PC-3 (cell line): ENCODE data around the gene HDAC4. TPM values are rescaled to one million over a fixed set of nuclear protein-coding genes. Genes with fewer than 3 reads are reported as not detected.

ENCODE experiments used
- ATAC-seq: fragments of 200-7000 bp; cut with Tn5 transposase; 2 replicates; pipeline ENCODE4 v1.9.1; 2020; ENCODE audit warnings: mild to moderate bottlenecking, moderate library complexity
- BruUV-seq: library from RNA; stranded (reverse); fragments of 400-500 nt; replicated peaks from 2 replicates; lab custom pipeline; 2021; lab: Mats Ljungman, UMichigan
- CTCF ChIA-PET: fragments of 300-600 bp; sonication (Branson Sonifier 250); formaldehyde crosslinking; loops from one replicate; lab custom pipeline; 2022; ENCODE audit warnings: antibody characterized with exemption; lab: Charles Lee
- POLR2A ChIA-PET: fragments of 300-600 bp; sonication (Branson Sonifier 250); formaldehyde crosslinking; loops from one replicate; lab custom pipeline; 2022; ENCODE audit warnings: antibody characterized with exemption; ENCODE audit not compliant: unreplicated experiment; lab: Charles Lee
- DNase-seq: peaks from one replicate; pipeline ENCODE4 v3.0.0-alpha.2; 2015
- H2AFZ ChIP-seq: fragments of 300-600 bp; sonication (generic); 2 replicates; pipeline ENCODE4 v1.6.0; 2016; ENCODE audit warnings: antibody characterized with exemption, low read length
- H3F3A ChIP-seq: fragments of 300-600 bp; sonication (generic); one replicate; pipeline ENCODE4 v1.6.0; 2017; ENCODE audit warnings: antibody characterized with exemption, low read length, control low read depth, mild to moderate bottlenecking; ENCODE audit not compliant: unreplicated experiment
- H3K27ac ChIP-seq: fragments of 300-600 bp; sonication (generic); 2 replicates; pipeline ENCODE4 v1.5.1; 2016; ENCODE audit warnings: mild to moderate bottlenecking, low read length
- H3K27me3 ChIP-seq: fragments of 300-600 bp; sonication (generic); 2 replicates; pipeline ENCODE4 v1.6.1; 2016; ENCODE audit warnings: low read length, mixed read lengths
- H3K36me3 ChIP-seq: fragments of 300-600 bp; sonication (generic); 2 replicates; pipeline ENCODE4 v1.6.1; 2016; ENCODE audit warnings: low read depth, mixed run types, low read length, mixed read lengths
- H3K4me1 ChIP-seq: fragments of 300-600 bp; sonication (generic); 2 replicates; pipeline ENCODE4 v1.5.1; 2016; ENCODE audit warnings: low read length; ENCODE audit not compliant: insufficient read depth
- H3K4me2 ChIP-seq: fragments of 300-600 bp; sonication (generic); 2 replicates; pipeline ENCODE4 v1.6.0; 2016; ENCODE audit warnings: low read length
- H3K4me3 ChIP-seq: fragments of 300-600 bp; sonication (generic); 2 replicates; pipeline ENCODE4 v1.5.1; 2016; ENCODE audit warnings: mild to moderate bottlenecking, low read length, mixed read lengths
- H3K79me2 ChIP-seq: fragments of 300-600 bp; sonication (generic); 2 replicates; pipeline ENCODE4 v1.6.1; 2017; ENCODE audit warnings: low read length, mixed read lengths
- H3K9ac ChIP-seq: fragments of 300-600 bp; sonication (generic); 2 replicates; pipeline ENCODE4 v1.6.0; 2016; ENCODE audit warnings: mild to moderate bottlenecking, low read length
- H3K9me2 ChIP-seq: fragments of 300-600 bp; sonication (generic); replicated peaks from 2 replicates; pipeline ENCODE4 v1.6.1; 2016; ENCODE audit warnings: mixed run types, low read length, mixed read lengths
- H3K9me3 ChIP-seq: fragments of 300-600 bp; sonication (generic); 2 replicates; pipeline ENCODE4 v1.6.1; 2016; ENCODE audit warnings: low read length, mixed read lengths
- H4K20me1 ChIP-seq: fragments of 300-600 bp; sonication (generic); 2 replicates; pipeline ENCODE4 v1.6.1; 2016; ENCODE audit warnings: low read length, mixed read lengths
- EZH2 ChIP-seq: fragments of 300-600 bp; sonication (generic); IDR thresholded peaks from one replicate; pipeline ENCODE4 v1.6.1; 2017; ENCODE audit warnings: antibody characterized with exemption, mild to moderate bottlenecking, low read length; ENCODE audit not compliant: unreplicated experiment
- EZH2phosphoT487 ChIP-seq: fragments of 300-600 bp; sonication (generic); IDR thresholded peaks from 2 replicates; pipeline ENCODE4 v1.6.1; 2018; ENCODE audit warnings: mild to moderate bottlenecking, antibody characterized with exemption, low read length, borderline replicate concordance
- intact Hi-C: fragments of 100-400 bp; cut with micrococcal nuclease; formaldehyde crosslinking; loops from 2 replicates; pipeline ENCODE4 v1.9.0; 2023
- total RNA-seq: library from RNA; depleted of rRNA; stranded (reverse); fragments of >200 nt; gene quantifications from 2 replicates; pipeline ENCODE4 v1.2.3, GENCODE V29; 2014
- TF ChIP-seq, protein P1 (sequence below): fragments of 300-600 bp; sonication (generic); conservative IDR thresholded peaks from 2 replicates; pipeline ENCODE4 v1.5.1; 2017; ENCODE audit warnings: antibody characterized with exemption, low read depth, mild to moderate bottlenecking, low read length

HDAC4 gene
- total RNA-seq, 1 experiment from 2014 or later: 8.5 TPM

DNA sequence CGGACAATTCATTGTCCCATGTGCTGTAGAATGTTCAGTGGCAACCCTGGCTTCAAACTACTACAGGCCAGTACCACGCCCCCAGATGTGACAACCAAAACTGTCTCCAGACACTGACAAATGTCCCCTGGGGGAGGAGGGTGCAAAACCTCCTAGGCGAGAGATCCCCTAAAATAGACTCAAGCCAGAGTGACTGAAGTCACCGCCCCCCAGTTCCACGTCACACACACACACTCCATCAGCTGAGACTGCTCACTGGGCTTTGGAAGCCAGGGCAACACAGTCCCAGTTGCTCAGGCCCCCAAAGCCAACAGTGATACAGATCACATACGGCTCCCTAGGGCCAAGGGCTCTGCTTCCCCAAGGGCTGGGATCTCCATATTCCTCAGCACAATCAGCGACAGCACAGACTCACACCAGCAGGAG lies 19.1 kb downstream of the HDAC4 start:
- CTCF ChIA-PET: no interaction called here
- POLR2A ChIA-PET: no interaction called here
- Histone ChIP-seq H3K36me3 (no peaks in the 10 kb centered on the region), H3K27ac (no peak overlapping the region), H3K9ac (no peak overlapping the region), H2AFZ (no peak overlapping the region), H3K4me1 (no peaks in the 10 kb centered on the region), H3K4me3 (no peak overlapping the region), H4K20me1 (no peaks in the 10 kb centered on the region), H3K9me2 (no peaks in the 10 kb centered on the region), H3K27me3 (no peaks in the 10 kb centered on the region), H3F3A (no peaks in the 10 kb centered on the region), H3K4me2 (no peak overlapping the region), H3K9me3 (no peaks in the 10 kb centered on the region), H3K79me2 (no peaks in the 10 kb centered on the region)
- ATAC-seq (no peak), DNase-seq (no peak)
- intact Hi-C loops: no loop called here
- BruUV-seq: no TSS peak
- no peak for TF ChIP-seq EZH2phosphoT487
- TF ChIP-seq EZH2: no peak
- TF ChIP-seq, protein P1, sequence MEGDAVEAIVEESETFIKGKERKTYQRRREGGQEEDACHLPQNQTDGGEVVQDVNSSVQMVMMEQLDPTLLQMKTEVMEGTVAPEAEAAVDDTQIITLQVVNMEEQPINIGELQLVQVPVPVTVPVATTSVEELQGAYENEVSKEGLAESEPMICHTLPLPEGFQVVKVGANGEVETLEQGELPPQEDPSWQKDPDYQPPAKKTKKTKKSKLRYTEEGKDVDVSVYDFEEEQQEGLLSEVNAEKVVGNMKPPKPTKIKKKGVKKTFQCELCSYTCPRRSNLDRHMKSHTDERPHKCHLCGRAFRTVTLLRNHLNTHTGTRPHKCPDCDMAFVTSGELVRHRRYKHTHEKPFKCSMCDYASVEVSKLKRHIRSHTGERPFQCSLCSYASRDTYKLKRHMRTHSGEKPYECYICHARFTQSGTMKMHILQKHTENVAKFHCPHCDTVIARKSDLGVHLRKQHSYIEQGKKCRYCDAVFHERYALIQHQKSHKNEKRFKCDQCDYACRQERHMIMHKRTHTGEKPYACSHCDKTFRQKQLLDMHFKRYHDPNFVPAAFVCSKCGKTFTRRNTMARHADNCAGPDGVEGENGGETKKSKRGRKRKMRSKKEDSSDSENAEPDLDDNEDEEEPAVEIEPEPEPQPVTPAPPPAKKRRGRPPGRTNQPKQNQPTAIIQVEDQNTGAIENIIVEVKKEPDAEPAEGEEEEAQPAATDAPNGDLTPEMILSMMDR: no peak

DNA sequence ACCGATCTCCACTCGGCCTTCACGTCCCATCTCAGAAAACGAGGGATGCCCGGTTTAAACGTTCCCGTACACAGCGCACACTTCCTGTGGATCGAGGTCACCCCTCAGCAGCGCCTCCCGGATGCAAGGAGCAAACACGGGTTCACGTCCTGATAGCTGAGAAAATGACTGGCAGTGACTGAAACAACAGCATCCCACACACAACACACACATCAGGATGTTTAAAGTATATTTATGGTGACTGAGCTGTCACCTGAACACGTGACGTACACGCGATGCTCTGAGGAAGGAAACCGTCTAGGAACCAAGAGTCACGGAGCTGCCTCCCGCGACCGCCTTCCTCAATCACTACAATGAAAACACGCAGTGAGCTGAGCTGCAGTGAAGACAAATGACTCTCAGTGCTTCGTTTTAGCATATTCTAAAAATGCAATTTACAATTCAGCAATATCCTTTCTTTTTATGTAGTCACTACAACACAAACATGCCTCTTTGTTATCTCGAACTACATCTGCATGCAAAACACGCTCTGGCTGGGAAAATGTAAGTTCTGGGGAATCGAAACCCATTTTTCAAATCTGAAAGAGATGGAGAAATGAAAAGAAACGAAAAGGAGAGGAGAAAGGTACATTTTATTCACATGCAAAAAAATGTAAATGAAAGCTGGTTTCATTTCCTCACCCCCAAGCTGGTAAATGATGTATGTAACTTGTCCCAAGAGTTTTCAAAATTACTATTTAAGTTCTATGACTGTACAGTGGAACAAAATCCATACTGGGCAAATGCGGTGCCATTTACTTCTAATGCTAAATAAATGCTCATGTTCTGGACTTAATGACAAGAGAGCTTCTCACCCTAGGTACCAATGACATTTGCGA lies 19.8 kb downstream of the HDAC4 start:
- TF ChIP-seq, protein P1: no peak
- no TSS peak for BruUV-seq

DNA sequence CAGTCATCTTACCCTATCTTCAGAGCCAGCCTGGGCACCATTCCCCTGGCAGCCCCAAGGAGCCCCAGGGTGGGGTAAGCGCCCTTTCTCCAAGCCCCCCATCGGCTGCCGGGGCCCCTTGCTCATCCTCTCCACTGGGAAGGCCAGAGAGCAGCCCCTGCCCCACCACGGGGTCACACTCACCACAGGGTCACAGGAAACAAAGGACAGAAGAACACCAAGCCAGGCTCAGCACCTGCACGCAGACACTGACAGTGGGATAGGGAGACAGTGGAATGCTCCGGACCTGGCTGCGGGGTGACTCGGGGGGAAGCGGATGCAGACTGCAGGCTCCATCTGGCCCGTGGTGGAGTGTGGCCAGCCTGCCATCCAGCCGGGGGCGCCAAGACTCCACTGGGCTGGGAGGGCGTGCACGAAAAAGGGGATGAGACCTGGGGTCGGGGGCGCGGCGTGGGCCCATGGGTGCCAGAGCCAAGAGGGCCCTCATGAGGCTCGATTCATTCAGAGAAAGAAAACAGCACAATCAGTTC lies 21.1 kb downstream of the HDAC4 start:
- Histone ChIP-seq H3K36me3 (no peaks in the 10 kb centered on the region), H2AFZ (no peak overlapping the region), H3K27me3 (no peaks in the 10 kb centered on the region), H3K9me2 (no peaks in the 10 kb centered on the region), H3K79me2 (no peaks in the 10 kb centered on the region), H3K9me3 (no peaks in the 10 kb centered on the region), H3K4me2 (no peak overlapping the region), H3K4me1 (no peaks in the 10 kb centered on the region), H4K20me1 (no peaks in the 10 kb centered on the region), H3F3A (no peaks in the 10 kb centered on the region), H3K4me3 (no peak overlapping the region), H3K9ac (no peak overlapping the region), H3K27ac (no peak overlapping the region)
- TF ChIP-seq, protein P1: peak; percentile 41
- TF ChIP-seq EZH2phosphoT487: no peak
- BruUV-seq: no TSS peak
- intact Hi-C loops: no loop called here
- POLR2A ChIA-PET: no interaction called here
- CTCF ChIA-PET: no interaction called here
- ATAC-seq (no peak), DNase-seq (no peak)

More for the DNA sequence above, 19.8 kb downstream of the HDAC4 start:
- H3K4me1 ChIP-seq: no peaks in the 10 kb centered on the region
- H3K36me3 ChIP-seq: no peaks in the 10 kb centered on the region
- intact Hi-C loops: no loop called here
- no peak overlapping the region for H3K4me3 ChIP-seq
- no peak for DNase-seq
- no peak overlapping the region for H3K4me2 ChIP-seq
- CTCF ChIA-PET: no interaction called here
- no peaks in the 10 kb centered on the region for H4K20me1 ChIP-seq
- no peaks in the 10 kb centered on the region for H3K27me3 ChIP-seq
- no peak for ATAC-seq
- no peak overlapping the region for H3K9ac ChIP-seq
- no peaks in the 10 kb centered on the region for H3F3A ChIP-seq
- no peak overlapping the region for H3K27ac ChIP-seq
- POLR2A ChIA-PET: no interaction called here
- no peaks in the 10 kb centered on the region for H3K9me2 ChIP-seq
- no peaks in the 10 kb centered on the region for H3K79me2 ChIP-seq
- H2AFZ ChIP-seq: no peak overlapping the region
- no peaks in the 10 kb centered on the region for H3K9me3 ChIP-seq
